GM18868 (cell line): ENCODE results near the gene ROR2.
"Not testable (repeated sequence)": the region's sequence is repeated elsewhere in the genome, so short reads cannot be mapped to it uniquely, and the experiment has no call there.

Experiments
- ATAC-seq: cut with Tn5 transposase; IDR thresholded peaks from one replicate; pipeline ENCODE4 v1.9.1; 2021; ENCODE audit warnings: mild to moderate bottlenecking, moderate library complexity; ENCODE audit not compliant: unreplicated experiment

Gene ROR2

GRCh38 chr9:91549177-91549576 lies 400.9 kb downstream of the ROR2 start:
- ATAC-seq: no peak

GRCh38 chr9:91547081-91547480 lies 402.9 kb downstream of the ROR2 start:
- ATAC-seq: no peak

GRCh38 chr9:91546574-91546973 lies 403.5 kb downstream of the ROR2 start:
- no peak for ATAC-seq

- ATAC-seq: no peak
These were observed 408.3 kb downstream of the ROR2 start for GRCh38 chr9:91541734-91542133.

- ATAC-seq: not testable (repeated sequence)
These were observed 409.5 kb downstream of the ROR2 start for GRCh38 chr9:91540506-91540905.

GRCh38 chr9:91536211-91536691 lies 413.8 kb downstream of the ROR2 start:
- no peak for ATAC-seq

- ATAC-seq: no peak
These were observed 415.7 kb downstream of the ROR2 start for GRCh38 chr9:91534374-91534773.

GRCh38 chr9:91533382-91533781 lies 416.6 kb downstream of the ROR2 start:
- no peak for ATAC-seq

- no peak for ATAC-seq
These were observed 417.7 kb downstream of the ROR2 start for GRCh38 chr9:91532325-91532724.

- ATAC-seq: no peak
These were observed 419.2 kb downstream of the ROR2 start for GRCh38 chr9:91530829-91531228.

- no peak for ATAC-seq
These were observed 427.5 kb downstream of the ROR2 start for GRCh38 chr9:91522481-91522880.

GRCh38 chr9:91519520-91520277 lies 430.3 kb downstream of the ROR2 start:
- ATAC-seq: no peak

- ATAC-seq: no peak
These were observed 431.6 kb downstream of the ROR2 start for GRCh38 chr9:91518462-91518861.

- no peak for ATAC-seq
These were observed 432.2 kb downstream of the ROR2 start for GRCh38 chr9:91517801-91518200.

GRCh38 chr9:91517332-91517731 lies 432.7 kb downstream of the ROR2 start:
- ATAC-seq: not testable (repeated sequence)

- no peak for ATAC-seq
These were observed 433.3 kb downstream of the ROR2 start for GRCh38 chr9:91516777-91517176.

GRCh38 chr9:91516081-91516480 lies 433.9 kb downstream of the ROR2 start:
- ATAC-seq: no peak

- peak; percentile 68 for ATAC-seq
These were observed 434.8 kb downstream of the ROR2 start for GRCh38 chr9:91515074-91515687.
